T-cell (primary cell): ENCODE results near the gene CDHR3. TPM values are rescaled to one million over a fixed set of nuclear protein-coding genes. Genes with fewer than 3 reads are reported as not detected.
A peak's percentile ranks its signal among the peaks of the same experiment; 100 is the strongest.

ENCODE experiments used
- ATAC-seq, 4 experiments: fragments of 200-7000 bp in 3 of 4; fragments of 150-1000 bp in 1 of 4; cut with Tn5 transposase; replicated peaks in 1 of 4; 1 replicate in 3 of 4; 2 replicates in 1 of 4; pipeline ENCODE4 v1.10.0; 2021; ENCODE audit warnings: moderate library complexity in 3 of 4, mild to moderate bottlenecking in 2 of 4, moderate number of reproducible peaks in 1 of 4
- CTCF ChIA-PET, 2 donors: fragments of 300-600 bp; sonication (Branson Sonifier 250); formaldehyde crosslinking; loops; one replicate each; lab custom pipeline; 2022; ENCODE audit warnings: antibody characterized with exemption in 2 of 2; lab: Charles Lee
- POLR2A ChIA-PET, 2 donors: fragments of 300-600 bp; sonication (Branson Sonifier 250); formaldehyde crosslinking; loops; one replicate each; lab custom pipeline; 2022; ENCODE audit warnings: antibody characterized with exemption in 2 of 2; lab: Charles Lee
- DNase-seq, 35 experiments: peaks; one replicate each; pipeline versions ENCODE4 v3.0.0 to v3.0.0-alpha.2; 2013 to 2023
- H3K27ac ChIP-seq: one replicate; pipeline ENCODE4 v1.5.1; 2013; ENCODE audit warnings: low read length
- H3K27me3 ChIP-seq, 2 experiments: replicated peaks in 1 of 2; 1 replicate in 1 of 2; 2 replicates in 1 of 2; pipeline versions ENCODE4 v1.6.1 to v1.7.0; 2013; ENCODE audit warnings: low read length in 1 of 2, mixed read lengths in 1 of 2; ENCODE audit not compliant: control insufficient read depth in 2 of 2, insufficient read depth in 2 of 2; ENCODE audit errors: extremely low read depth in 1 of 2
- H3K36me3 ChIP-seq, 2 donors: 1 replicate in 1 of 2; 2 replicates in 1 of 2; pipeline versions ENCODE4 v1.6.1 to v1.7.0; 2013; ENCODE audit warnings: low read length in 1 of 2; ENCODE audit not compliant: control insufficient read depth in 2 of 2, insufficient read depth in 1 of 2; ENCODE audit errors: extremely low read depth in 1 of 2
- H3K4me1 ChIP-seq, 2 experiments: 1 replicate in 1 of 2; 2 replicates in 1 of 2; pipeline versions ENCODE4 v1.6.1 to v1.7.0; 2013; ENCODE audit warnings: low read length in 2 of 2, mixed read lengths in 1 of 2; ENCODE audit not compliant: insufficient read depth in 2 of 2, control insufficient read depth in 1 of 2; ENCODE audit errors: extremely low read depth in 1 of 2
- H3K4me3 ChIP-seq, 2 donors: 1 replicate in 1 of 2; 2 replicates in 1 of 2; pipeline versions ENCODE4 v1.5.1 to v1.7.0; 2013; ENCODE audit warnings: mild to moderate bottlenecking in 2 of 2, low read length in 1 of 2, moderate library complexity in 1 of 2; ENCODE audit not compliant: control insufficient read depth in 1 of 2; ENCODE audit errors: extremely low read depth in 1 of 2
- H3K9me3 ChIP-seq: 2 replicates; pipeline ENCODE4 v1.7.0; 2013
- H3K27ac Mint-ChIP-seq, 2 donors: one replicate each; pipeline ENCODE4 v1.8.0; 2020 to 2021; ENCODE audit warnings: mild to moderate bottlenecking in 2 of 2, mixed read lengths in 2 of 2
- H3K27me3 Mint-ChIP-seq, 2 donors: one replicate each; pipeline ENCODE4 v1.8.0; 2021 to 2022; ENCODE audit warnings: mixed read lengths in 2 of 2
- H3K36me3 Mint-ChIP-seq: one replicate; pipeline ENCODE4 v1.8.0; 2021; ENCODE audit warnings: mixed read lengths
- H3K4me1 Mint-ChIP-seq, 3 donors: one replicate each; pipeline ENCODE4 v1.8.0; 2020 to 2022; ENCODE audit warnings: mixed read lengths in 3 of 3, mild to moderate bottlenecking in 1 of 3
- H3K4me3 Mint-ChIP-seq, 3 donors: one replicate each; pipeline ENCODE4 v1.8.0; 2020 to 2022; ENCODE audit warnings: mild to moderate bottlenecking in 3 of 3, mixed read lengths in 3 of 3, moderate library complexity in 3 of 3
- H3K9me3 Mint-ChIP-seq, 3 donors: one replicate each; pipeline ENCODE4 v1.8.0; 2020 to 2022; ENCODE audit warnings: mixed read lengths in 3 of 3
- WGBS: methylation state at CpG from one replicate; pipeline ENCODE4 v1.1.5; 2013; ENCODE audit warnings: missing lambda C conversion rate; ENCODE audit not compliant: insufficient coverage; 5-methylcytosine and 5-hydroxymethylcytosine counted together
- total RNA-seq, 35 experiments: library from RNA in 6 of 35; stranded (reverse) in 6 of 35; fragments of 120-200 nt in 1 of 35; gene quantifications; one replicate each; pipeline versions ENCODE4 v1.2.1 to v1.2.4 and lab custom pipeline; 2013 to 2026

Gene CDHR3
- total RNA-seq, 5 donors from 2014 or later (not counting 1 experiment from before 2014, with no cell fraction given) = 10.5 to 18.5 (median 14.5) TPM

GRCh38 chr7:106019470-106019820 is 56.4 kb downstream of the CDHR3 start:
- ChIA-PET CTCF (interaction anchor here (0.7 to 1.7 kb wide), 3 partner anchors 10 to 140 kb away, joined by 3 to 5 read pairs (median 4); no protein-coding TSS in a partner anchor), POLR2A (interaction anchor here (0.6 kb wide), 2 partner anchors 496 to 660 kb away, joined by 3 to 5 read pairs; no protein-coding TSS in a partner anchor)
- H3K4me1 Mint-ChIP-seq = peaks cover 76 to 84% (median 82%) of the 10 kb centered on the region in 3 donors
- Histone ChIP-seq H3K4me3 (no peak overlapping the region), H3K27me3 (peaks cover 0 to 10% of the 10 kb centered on the region in 2 experiments), H3K9me3 (no peaks in the 10 kb centered on the region), H3K27ac (no peak overlapping the region), H3K36me3 (no peaks in the 10 kb centered on the region), H3K4me1 (peaks cover 43 to 60% of the 10 kb centered on the region in 2 experiments)
- ATAC-seq (no peak), DNase-seq (no peak)
- H3K27ac Mint-ChIP-seq = no peak overlapping the region
- no peaks in the 10 kb centered on the region for H3K9me3 Mint-ChIP-seq
- WGBS = 100% methylated on average over 2 of the region's 2 CpGs
- no peak overlapping the region for H3K4me3 Mint-ChIP-seq
- H3K27me3 Mint-ChIP-seq = peaks cover 0 to 2% of the 10 kb centered on the region in 2 donors
- no peaks in the 10 kb centered on the region for H3K36me3 Mint-ChIP-seq

- Mint-ChIP-seq H3K27me3 (peaks cover 0 to 2% of the 10 kb centered on the region in 2 donors), H3K4me3 (peak overlapping the region; percentile 24 to 57 (median 44)), H3K36me3 (no peaks in the 10 kb centered on the region), H3K4me1 (peaks cover 78 to 82% (median 81%) of the 10 kb centered on the region in 3 donors), H3K9me3 (no peaks in the 10 kb centered on the region), H3K27ac (peak overlapping the region; percentile 73 to 78)
- Histone ChIP-seq H3K9me3 (no peaks in the 10 kb centered on the region), H3K4me3 (peak overlapping the region in 1 of 2 donors; percentile 27), H3K27ac (peak overlapping the region; percentile 90), H3K4me1 (peaks cover 43 to 67% of the 10 kb centered on the region in 2 experiments), H3K27me3 (peaks cover 0 to 11% of the 10 kb centered on the region in 2 experiments), H3K36me3 (no peaks in the 10 kb centered on the region)
- DNase-seq = peak in 4 of 35 experiments; percentile 9 to 21 (median 16)
- ATAC-seq = peak in 2 of 4 experiments; percentile 26 to 32
- POLR2A ChIA-PET = interaction anchor here (0.5 to 1.4 kb wide), 6 partner anchors 12 to 330 kb away, joined by 3 to 7 read pairs (median 4); partner anchors contain the start of genes NAMPT (in 1 of the 2) and SYPL1 (in 1 of the 2)
- WGBS = 97% methylated on average over 8 of the region's 11 CpGs
- CTCF ChIA-PET = interaction anchor here (0.6 to 1.5 kb wide), 10 partner anchors 10 to 1040 kb away, joined by 3 to 9 read pairs (median 4); no protein-coding TSS in a partner anchor
Measured at GRCh38 chr7:106021151-106022067, 58.3 kb downstream of the CDHR3 start.

GRCh38 chr7:106022193-106022821 is 59.2 kb downstream of the CDHR3 start:
- Mint-ChIP-seq H3K9me3 (no peaks in the 10 kb centered on the region), H3K4me1 (peaks cover 76 to 83% (median 78%) of the 10 kb centered on the region in 3 donors), H3K36me3 (no peaks in the 10 kb centered on the region), H3K4me3 (peak overlapping the region; percentile 24 to 57 (median 44)), H3K27ac (peak overlapping the region; percentile 73 to 78), H3K27me3 (peaks cover 0 to 2% of the 10 kb centered on the region in 2 donors)
- H3K4me1 ChIP-seq = peaks cover 43 to 67% of the 10 kb centered on the region in 2 experiments
- H3K36me3 ChIP-seq = no peaks in the 10 kb centered on the region
- ATAC-seq = peak; percentile 86 to 87 (median 86)
- POLR2A ChIA-PET = interaction anchor here (0.7 to 1.4 kb wide), 5 partner anchors 13 to 331 kb away, joined by 3 to 7 read pairs (median 4); partner anchors contain the start of genes NAMPT (in 1 of the 2) and SYPL1 (in 1 of the 2)
- H3K4me3 ChIP-seq = peak overlapping the region; percentile 5 to 27
- H3K9me3 ChIP-seq = no peaks in the 10 kb centered on the region
- CTCF ChIA-PET = interaction anchor here (0.6 to 1.5 kb wide), 9 partner anchors 11 to 1041 kb away, joined by 3 to 9 read pairs (median 4); partner anchors contain the start of gene RINT1 (in 1 of the 2)
- H3K27me3 ChIP-seq = peaks cover 0 to 14% of the 10 kb centered on the region in 2 experiments
- no CpG with 5 or more reads among the region's 8 CpGs for WGBS
- peak; percentile 60 to 95 (median 85) for DNase-seq
- H3K27ac ChIP-seq = peak overlapping the region; percentile 90

GRCh38 chr7:106023369-106024322 is 60.6 kb downstream of the CDHR3 start:
- ATAC-seq (no peak), DNase-seq (peak in 2 of 35 experiments; percentile 14 to 22)
- no peak overlapping the region for H3K4me3 ChIP-seq
- no peaks in the 10 kb centered on the region for H3K36me3 Mint-ChIP-seq
- ChIA-PET POLR2A (interaction anchor here (0.5 kb wide), 4 partner anchors 11 to 1015 kb away, joined by 3 to 4 read pairs (median 3); no protein-coding TSS in a partner anchor), CTCF (interaction anchor here (0.7 to 1.5 kb wide), 3 partner anchors 18 to 263 kb away, joined by 3 to 5 read pairs (median 4); no protein-coding TSS in a partner anchor)
- H3K27ac ChIP-seq = no peak overlapping the region
- H3K36me3 ChIP-seq = no peaks in the 10 kb centered on the region
- peaks cover 71 to 81% (median 77%) of the 10 kb centered on the region in 3 donors for H3K4me1 Mint-ChIP-seq
- H3K27ac Mint-ChIP-seq = peak overlapping the region; percentile 73 to 78
- peak overlapping the region; percentile 43 to 57 (median 44) for H3K4me3 Mint-ChIP-seq
- peaks cover 0 to 10% of the 10 kb centered on the region in 2 experiments for H3K27me3 ChIP-seq
- H3K27me3 Mint-ChIP-seq = peaks cover 0 to 2% of the 10 kb centered on the region in 2 donors
- H3K9me3 Mint-ChIP-seq = no peaks in the 10 kb centered on the region
- no peaks in the 10 kb centered on the region for H3K9me3 ChIP-seq
- 76% methylated on average over 6 of the region's 6 CpGs for WGBS
- H3K4me1 ChIP-seq = peaks cover 43 to 57% of the 10 kb centered on the region in 2 experiments

- Mint-ChIP-seq H3K27ac (no peak overlapping the region), H3K4me3 (no peak overlapping the region), H3K4me1 (peaks cover 66 to 71% (median 67%) of the 10 kb centered on the region in 3 donors), H3K9me3 (no peaks in the 10 kb centered on the region), H3K36me3 (no peaks in the 10 kb centered on the region), H3K27me3 (peaks cover 0 to 2% of the 10 kb centered on the region in 2 donors)
- DNase-seq = no peak
- Histone ChIP-seq H3K27ac (no peak overlapping the region), H3K36me3 (no peaks in the 10 kb centered on the region), H3K27me3 (peaks cover 0 to 5% of the 10 kb centered on the region in 2 experiments), H3K9me3 (no peaks in the 10 kb centered on the region), H3K4me3 (no peak overlapping the region), H3K4me1 (peaks cover 35 to 43% of the 10 kb centered on the region in 2 experiments)
- ChIA-PET CTCF (interaction anchor here in 1 of 2 donors (0.6 to 1.0 kb wide), 3 partner anchors 10 to 265 kb away, joined by 3 read pairs; no protein-coding TSS in a partner anchor), POLR2A (interaction anchor here in 1 of 2 donors (0.7 kb wide), 1 partner anchor 106 kb away, joined by 3 read pairs; no protein-coding TSS in a partner anchor)
- ATAC-seq = no peak
- WGBS = 33% methylated on average over 1 of the region's 2 CpGs
Measured at GRCh38 chr7:106026101-106026500, 63.0 kb downstream of the CDHR3 start.
